ENCODE results near the gene GALNTL6. TPM values are rescaled to one million over a fixed set of nuclear protein-coding genes. Genes with fewer than 3 reads are reported as not detected.

The GALNTL6 gene
- total RNA-seq, 2 donors from 2014 or later = 0.71 TPM; not detected in 1

GRCh38 chr4:173088144-173088543, 1274.9 kb downstream of the GALNTL6 start:
- H3K4me3 Mint-ChIP-seq = no peak overlapping the region
- no peak overlapping the region for H3K4me3 ChIP-seq (ENCODE audit: low read length)
- H3K9me3 Mint-ChIP-seq = no peaks in the 10 kb centered on the region
- peaks cover 41% of the 10 kb centered on the region for H3K4me1 Mint-ChIP-seq
- peaks cover 9% of the 10 kb centered on the region for H3K4me1 ChIP-seq (ENCODE audit: control insufficient read depth, insufficient read depth, low read length)
- no peaks in the 10 kb centered on the region for H3K9me3 ChIP-seq (ENCODE audit: control insufficient read depth, low read length)
- no peaks in the 10 kb centered on the region for H3K36me3 ChIP-seq (ENCODE audit: control insufficient read depth, insufficient read depth, low read length)
- DNase-seq = no peak
- H3K27me3 ChIP-seq (ENCODE audit: control insufficient read depth, insufficient read depth, low read length, poor library complexity, severe bottlenecking) = no peaks in the 10 kb centered on the region
- H3K27me3 Mint-ChIP-seq (ENCODE audit: insufficient read depth) = no peaks in the 10 kb centered on the region
- H3K36me3 Mint-ChIP-seq (ENCODE audit: low read depth) = no peaks in the 10 kb centered on the region
- no peak overlapping the region for H3K27ac ChIP-seq (ENCODE audit: low read depth, low read length)
- no peak overlapping the region for H3K9ac ChIP-seq (ENCODE audit: extremely low read depth, low read length, poor library complexity, severe bottlenecking)
- no peak for TF ChIP-seq CTCF (conservative IDR thresholded peaks at IDR 0.05)
- H3K27ac Mint-ChIP-seq = no peak overlapping the region

Measured in endodermal cell (in vitro differentiated cells).